Measurements from ENCODE around the gene MX2.
"Not testable (repeated sequence)": the region's sequence is repeated elsewhere in the genome, so short reads cannot be mapped to it uniquely, and the experiment has no call there.

Gene MX2

DNA sequence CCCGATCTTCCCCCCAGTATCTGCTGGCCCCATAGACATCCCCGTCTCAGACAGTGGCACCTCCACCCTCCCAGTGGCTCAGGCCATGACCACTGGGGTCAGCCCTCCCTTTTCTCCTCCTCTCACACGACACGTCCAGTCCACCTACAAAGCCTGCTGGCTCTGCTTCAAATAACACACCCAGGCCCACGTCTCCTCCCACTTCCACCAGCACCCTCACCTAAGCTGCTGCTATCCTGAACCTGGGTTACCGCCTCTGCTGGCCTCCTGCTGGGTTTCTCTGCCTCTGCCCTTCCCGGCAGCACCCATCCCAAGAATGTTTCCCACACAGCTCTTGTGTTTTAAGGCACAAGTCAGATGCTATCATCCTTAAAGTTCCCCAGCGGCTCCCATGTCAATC lies 26.0 kb downstream of the MX2 start:
- DNase-seq = no peak

- no peak for DNase-seq
These were observed 26.4 kb downstream of the MX2 start for GRCh38 chr21:41388259-41388658.

- DNase-seq = no peak
These were observed 28.3 kb downstream of the MX2 start for GRCh38 chr21:41390043-41390639.

DNA sequence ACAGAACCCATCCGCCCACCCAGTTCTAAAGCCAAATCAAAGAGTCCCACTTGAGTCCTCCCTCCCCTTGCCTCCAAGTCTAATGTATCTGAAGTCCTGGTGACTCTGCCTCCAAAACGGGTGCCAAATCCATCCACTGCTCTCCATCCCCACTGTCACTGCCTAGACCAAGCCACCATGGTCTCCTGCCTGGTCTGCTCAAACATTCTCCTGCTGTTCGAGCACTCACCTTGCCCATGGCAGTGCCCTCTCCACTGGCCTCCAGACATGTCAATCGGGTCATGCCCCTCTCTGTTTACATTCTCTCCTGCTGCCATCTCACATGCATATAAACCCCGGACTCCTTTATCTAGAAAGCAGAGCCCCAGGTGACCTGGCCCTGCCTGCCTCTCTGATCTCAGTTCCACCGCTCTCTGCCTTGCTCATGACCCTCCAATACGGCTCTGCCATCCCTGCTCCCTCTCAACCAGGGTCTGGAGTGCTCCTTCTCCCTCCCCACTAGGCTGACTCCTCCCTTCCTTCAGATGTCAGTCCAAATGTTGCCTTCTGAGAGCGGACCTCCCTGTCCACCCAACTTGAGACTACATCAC lies 32.1 kb downstream of the MX2 start:
- DNase-seq = no peak

- no peak for DNase-seq
These were observed 34.8 kb downstream of the MX2 start for GRCh38 chr21:41396558-41397075.

- no peak for DNase-seq
These were observed 35.7 kb downstream of the MX2 start for GRCh38 chr21:41397471-41397891.

- DNase-seq = no peak
These were observed 36.4 kb downstream of the MX2 start for GRCh38 chr21:41398251-41398650.

DNA sequence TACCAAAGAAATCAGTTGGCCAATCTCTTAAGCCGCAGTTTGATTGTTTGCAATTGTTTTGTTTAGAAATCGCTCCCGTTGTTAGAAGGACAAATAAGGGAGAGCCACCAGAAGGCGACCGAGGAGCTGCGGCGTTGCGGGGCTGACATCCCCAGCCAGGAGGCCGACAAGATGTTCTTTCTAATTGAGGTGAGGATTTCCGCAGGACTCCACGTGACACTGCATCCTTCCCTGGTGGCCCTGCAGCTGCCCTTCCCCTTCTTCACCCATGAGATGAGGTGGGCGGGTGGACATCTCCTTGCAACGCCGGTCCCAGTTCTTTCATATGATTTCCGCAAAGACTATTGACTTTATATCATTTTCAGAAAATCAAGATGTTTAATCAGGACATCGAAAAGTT lies 37.0 kb downstream of the MX2 start:
- no peak for DNase-seq

DNA sequence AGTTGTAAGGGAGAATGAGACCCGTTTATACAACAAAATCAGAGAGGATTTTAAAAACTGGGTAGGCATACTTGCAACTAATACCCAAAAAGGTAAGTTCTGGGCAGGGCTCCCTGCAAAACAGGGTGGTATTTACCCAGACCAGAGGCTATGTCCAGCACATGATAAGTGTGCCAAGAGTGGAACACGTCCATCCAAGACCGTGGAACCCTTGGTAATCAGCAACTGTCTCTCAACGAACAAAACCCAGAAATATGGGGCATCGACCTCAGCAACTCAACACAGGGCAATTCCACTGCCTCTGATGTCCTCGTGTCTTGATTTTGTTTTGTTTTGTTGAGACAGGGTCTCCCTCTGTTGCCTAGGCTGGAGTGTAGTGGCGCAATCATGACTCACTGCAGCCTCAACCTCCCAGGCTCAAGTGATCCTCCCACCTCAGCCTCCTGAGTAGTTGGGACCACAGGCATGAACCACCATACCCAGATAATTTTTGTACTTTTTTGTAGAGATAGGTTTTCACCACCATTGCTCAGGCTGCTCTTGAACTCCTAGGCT lies 37.5 kb downstream of the MX2 start:
- DNase-seq = no peak

GRCh38 chr21:41402231-41402630 lies 40.4 kb downstream of the MX2 start:
- no peak for DNase-seq

GRCh38 chr21:41402796-41403195 lies 41.0 kb downstream of the MX2 start:
- no peak for DNase-seq

DNA sequence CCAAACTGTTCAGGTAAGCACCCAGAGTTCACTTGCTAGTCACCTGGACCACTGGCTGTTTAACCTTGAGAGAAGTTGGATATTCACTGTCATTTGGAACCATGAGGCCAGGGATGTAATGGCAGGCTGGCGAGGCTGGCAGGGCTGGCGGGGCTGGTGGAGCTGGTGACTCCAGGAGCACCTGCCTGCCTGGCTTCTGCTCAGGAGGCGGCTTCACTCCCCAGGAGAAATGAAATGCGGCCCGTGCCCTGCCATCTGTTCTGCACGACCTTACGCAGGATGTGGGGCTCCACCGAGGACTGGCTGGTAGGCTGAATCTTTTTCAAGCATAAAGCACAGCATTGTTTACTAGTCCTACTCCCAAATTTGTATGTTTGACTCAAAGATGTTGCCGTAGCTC lies 41.5 kb downstream of the MX2 start:
- no peak for DNase-seq

- DNase-seq = no peak
These were observed 42.1 kb downstream of the MX2 start for GRCh38 chr21:41403966-41404365.

DNA sequence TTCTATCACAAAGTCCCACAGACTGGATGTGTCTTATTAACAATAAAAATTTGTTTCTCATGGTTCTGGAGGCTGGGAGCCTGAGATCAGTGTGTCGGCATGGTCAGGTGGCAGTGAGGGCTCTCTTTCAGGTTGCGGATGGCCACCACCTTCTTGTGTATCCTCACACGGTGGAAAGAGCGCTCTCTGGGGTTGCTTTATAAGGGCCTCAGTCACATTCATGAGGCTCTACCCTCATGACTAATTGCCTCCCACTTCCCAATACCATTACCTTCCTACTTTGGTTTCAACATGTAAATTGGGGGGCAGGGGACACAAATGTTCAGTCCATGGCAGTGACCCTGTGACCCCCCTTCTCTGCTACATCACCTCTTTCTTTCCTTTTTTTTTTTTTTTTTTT lies 43.5 kb downstream of the MX2 start:
- no peak for DNase-seq

GRCh38 chr21:41406340-41406739 lies 44.5 kb downstream of the MX2 start:
- DNase-seq = no peak

DNA sequence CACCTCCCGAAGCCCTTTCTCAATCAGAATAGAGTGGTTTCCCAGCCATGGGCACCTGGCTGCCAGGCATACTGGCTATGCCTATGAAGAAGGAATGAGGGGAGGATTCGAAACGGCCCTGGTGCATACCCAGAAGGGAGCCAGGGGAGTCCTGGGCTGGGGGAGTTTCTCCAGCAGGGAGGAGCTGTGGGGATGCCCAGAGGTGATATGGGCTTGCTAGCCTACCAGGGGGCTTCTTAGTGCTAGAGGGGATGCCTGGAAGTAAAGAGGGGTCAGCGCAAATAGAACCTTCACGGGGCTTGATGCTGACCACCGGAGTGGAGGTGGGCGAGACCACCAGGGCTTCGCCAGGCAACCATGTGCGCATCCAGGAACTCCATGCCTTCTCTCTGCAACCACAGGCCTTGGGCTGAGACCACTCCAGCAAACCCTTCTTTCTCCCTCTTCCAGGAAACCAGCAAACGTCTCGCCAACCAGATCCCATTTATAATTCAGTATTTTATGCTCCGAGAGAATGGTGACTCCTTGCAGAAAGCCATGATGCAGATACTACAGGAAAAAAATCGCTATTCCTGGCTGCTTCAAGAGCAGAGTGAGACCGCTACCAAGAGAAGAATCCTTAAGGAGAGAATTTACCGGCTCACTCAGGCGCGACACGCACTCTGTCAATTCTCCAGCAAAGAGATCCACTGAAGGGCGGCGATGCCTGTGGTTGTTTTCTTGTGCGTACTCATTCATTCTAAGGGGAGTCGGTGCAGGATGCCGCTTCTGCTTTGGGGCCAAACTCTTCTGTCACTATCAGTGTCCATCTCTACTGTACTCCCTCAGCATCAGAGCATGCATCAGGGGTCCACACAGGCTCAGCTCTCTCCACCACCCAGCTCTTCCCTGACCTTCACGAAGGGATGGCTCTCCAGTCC lies 46.0 kb downstream of the MX2 start:
- DNase-seq = no peak

GRCh38 chr21:41410361-41410760 lies 48.5 kb downstream of the MX2 start:
- no peak for DNase-seq

GRCh38 chr21:41410767-41411448 lies 49.1 kb downstream of the MX2 start:
- no peak for DNase-seq

DNA sequence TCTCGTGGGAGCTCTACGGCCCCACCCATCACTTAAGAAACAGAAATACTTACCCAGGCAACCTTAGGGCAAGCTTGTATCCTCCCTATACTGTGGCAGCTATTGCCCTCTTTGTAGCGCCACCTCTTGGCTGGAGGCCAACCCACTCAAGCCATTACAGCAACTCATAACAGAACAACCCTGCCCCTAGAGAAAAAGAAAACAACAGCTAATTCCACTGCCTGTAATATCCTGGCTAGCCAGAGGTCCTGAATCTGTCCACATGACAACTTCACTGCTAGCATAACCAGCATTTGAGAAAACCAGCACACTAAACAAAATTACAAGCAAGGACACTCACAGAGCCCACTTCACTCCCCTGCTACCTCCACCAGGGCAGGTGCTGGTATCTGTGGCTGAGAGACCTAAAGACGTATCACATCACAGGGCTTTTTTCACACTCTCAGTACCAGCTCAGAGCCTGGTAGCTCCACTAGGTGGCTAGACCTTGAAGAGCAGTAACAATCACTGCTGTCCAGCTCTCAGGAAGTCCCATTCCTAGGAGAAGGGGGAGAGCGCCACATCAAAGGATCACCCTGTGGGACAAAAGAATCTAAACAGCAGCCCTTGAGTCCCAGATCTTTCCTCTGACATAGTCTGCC lies 49.7 kb downstream of the MX2 start:
- DNase-seq = no peak

DNA sequence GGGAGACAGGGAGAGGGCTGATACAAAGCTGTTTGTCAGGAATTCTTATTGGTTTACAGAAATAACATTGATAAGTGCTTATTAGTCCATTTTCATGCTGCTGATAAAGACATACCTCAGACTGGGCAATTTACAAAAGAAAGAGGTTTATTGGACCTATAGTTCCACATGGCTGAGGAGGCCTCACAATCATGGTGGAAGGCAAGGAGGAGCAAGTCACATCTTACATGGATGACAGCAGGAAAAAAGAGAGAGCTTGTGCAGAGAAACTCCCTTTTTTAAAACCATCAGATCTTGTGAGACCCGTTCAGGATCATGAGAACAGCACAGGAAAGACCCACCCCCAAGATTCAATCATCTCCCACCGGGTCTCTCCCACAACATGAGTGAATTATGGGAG lies 55.7 kb downstream of the MX2 start:
- not testable (repeated sequence) for DNase-seq

DNA sequence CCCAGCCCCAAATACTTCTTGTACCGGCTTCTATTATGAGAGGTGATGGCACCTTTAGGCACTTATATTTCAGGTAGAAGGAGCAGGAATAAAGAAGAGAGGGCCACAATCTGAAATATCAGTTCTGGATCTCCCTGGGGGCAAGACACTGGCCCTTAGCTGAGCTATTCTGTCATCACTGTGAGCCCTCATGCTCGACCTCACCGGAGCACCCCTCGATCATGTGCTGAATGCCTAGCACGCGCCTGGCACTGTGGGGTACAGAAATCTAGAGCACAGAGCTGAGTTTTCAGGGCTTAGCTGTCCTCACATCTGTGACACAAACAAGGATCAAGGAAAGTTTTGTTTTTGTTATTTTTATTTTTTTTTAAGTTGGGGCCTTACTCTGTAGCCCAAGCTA lies 56.6 kb downstream of the MX2 start:
- no peak for DNase-seq

- no peak for DNase-seq
These were observed 57.3 kb downstream of the MX2 start for GRCh38 chr21:41418956-41419680.
